ENCODE measurements around the gene CYGB. TPM values are rescaled to one million over a fixed set of nuclear protein-coding genes. Genes with fewer than 3 reads are reported as not detected.

CYGB gene
- total and polyA plus RNA-seq, 4 donors = 0.83 to 7.8 (median 1.4) TPM

DNA sequence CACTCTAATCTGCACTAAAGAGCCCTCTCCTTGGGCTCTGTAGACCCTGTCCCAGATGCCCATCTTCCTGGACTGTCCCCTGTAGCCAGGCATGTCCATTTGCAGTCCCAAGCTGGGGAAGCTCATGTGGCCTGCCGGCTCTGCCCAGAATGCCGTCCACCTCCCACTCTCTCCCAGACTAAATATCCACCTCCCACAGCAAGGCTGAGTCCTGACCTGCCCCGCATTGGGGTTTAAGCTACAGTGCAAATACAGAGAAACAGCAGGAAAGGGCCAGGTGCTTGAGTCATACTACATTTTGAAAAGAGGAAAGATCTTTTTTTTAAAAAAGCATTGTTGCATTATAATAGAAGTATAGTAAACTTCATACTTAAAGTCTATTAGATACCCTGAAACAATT, 45.2 kb upstream of the CYGB start:
- 58% methylated on average over 3 of the region's 3 CpGs for WGBS
- TF ChIP-seq SP1 (IDR thresholded peaks at IDR 0.05) = no peak
- TF ChIP-seq RXRA (IDR thresholded peaks at IDR 0.05) = no peak
- no peak for TF ChIP-seq HNF4A (conservative IDR thresholded peaks at IDR 0.05)
- no peak for TF ChIP-seq YY1 (IDR thresholded peaks at IDR 0.05)
- TF ChIP-seq NR2F2 (IDR thresholded peaks at IDR 0.05) = no peak
- TF ChIP-seq, protein P1, sequence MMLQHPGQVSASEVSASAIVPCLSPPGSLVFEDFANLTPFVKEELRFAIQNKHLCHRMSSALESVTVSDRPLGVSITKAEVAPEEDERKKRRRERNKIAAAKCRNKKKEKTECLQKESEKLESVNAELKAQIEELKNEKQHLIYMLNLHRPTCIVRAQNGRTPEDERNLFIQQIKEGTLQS (IDR thresholded peaks at IDR 0.05) = no peak
- TF ChIP-seq, protein P2, sequence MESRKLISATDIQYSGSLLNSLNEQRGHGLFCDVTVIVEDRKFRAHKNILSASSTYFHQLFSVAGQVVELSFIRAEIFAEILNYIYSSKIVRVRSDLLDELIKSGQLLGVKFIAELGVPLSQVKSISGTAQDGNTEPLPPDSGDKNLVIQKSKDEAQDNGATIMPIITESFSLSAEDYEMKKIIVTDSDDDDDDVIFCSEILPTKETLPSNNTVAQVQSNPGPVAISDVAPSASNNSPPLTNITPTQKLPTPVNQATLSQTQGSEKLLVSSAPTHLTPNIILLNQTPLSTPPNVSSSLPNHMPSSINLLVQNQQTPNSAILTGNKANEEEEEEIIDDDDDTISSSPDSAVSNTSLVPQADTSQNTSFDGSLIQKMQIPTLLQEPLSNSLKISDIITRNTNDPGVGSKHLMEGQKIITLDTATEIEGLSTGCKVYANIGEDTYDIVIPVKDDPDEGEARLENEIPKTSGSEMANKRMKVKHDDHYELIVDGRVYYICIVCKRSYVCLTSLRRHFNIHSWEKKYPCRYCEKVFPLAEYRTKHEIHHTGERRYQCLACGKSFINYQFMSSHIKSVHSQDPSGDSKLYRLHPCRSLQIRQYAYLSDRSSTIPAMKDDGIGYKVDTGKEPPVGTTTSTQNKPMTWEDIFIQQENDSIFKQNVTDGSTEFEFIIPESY (IDR thresholded peaks at IDR 0.05) = no peak
- no peak for TF ChIP-seq TAF1 (conservative IDR thresholded peaks at IDR 0.05)
- no peak for TF ChIP-seq CTCF (IDR thresholded peaks at IDR 0.05; ENCODE audit: low read depth, low read length, missing input control)
- no peak for TF ChIP-seq RAD21 (IDR thresholded peaks at IDR 0.05)
- H3K27ac ChIP-seq (ENCODE audit: low read depth in 1 of 2, low read length in 2 of 2) = no peak overlapping the region
- H3K4me1 ChIP-seq (ENCODE audit: control insufficient read depth in 4 of 4, insufficient read depth in 4 of 4, low read length in 3 of 4) = peaks cover 3 to 15% (median 9%) of the 10 kb centered on the region in 4 donors
- no peaks in the 10 kb centered on the region for H3K27me3 ChIP-seq (ENCODE audit: control insufficient read depth in 4 of 4, insufficient read depth in 4 of 4, low read length in 3 of 4)
- no peaks in the 10 kb centered on the region for H3K36me3 ChIP-seq (ENCODE audit: control insufficient read depth in 4 of 4, insufficient read depth in 3 of 4, low read depth in 1 of 4, low read length in 3 of 4)
- DNase-seq (ENCODE audit: low spot score) = no peak
- no peak overlapping the region for H3K4me3 ChIP-seq (ENCODE audit: low read depth in 1 of 3, low read length in 3 of 3)
- no peak overlapping the region for H3K9ac ChIP-seq (ENCODE audit: low read depth in 1 of 2, low read length in 2 of 2)
- no peaks in the 10 kb centered on the region for H3K9me3 ChIP-seq (ENCODE audit: control insufficient read depth in 4 of 4, low read length in 3 of 4)

- TF ChIP-seq RXRA (IDR thresholded peaks at IDR 0.05) = no peak
- no peak for TF ChIP-seq HNF4A (conservative IDR thresholded peaks at IDR 0.05)
- TF ChIP-seq, protein P1 (IDR thresholded peaks at IDR 0.05) = no peak
- TF ChIP-seq SP1 (IDR thresholded peaks at IDR 0.05) = no peak
- no peak for TF ChIP-seq FOXA2 (IDR thresholded peaks at IDR 0.05)
- TF ChIP-seq YY1 (IDR thresholded peaks at IDR 0.05) = no peak
- TF ChIP-seq FOXA1 (IDR thresholded peaks at IDR 0.05) = no peak
- no peak for TF ChIP-seq EGR1 (IDR thresholded peaks at IDR 0.05; ENCODE audit: low read depth in 2 of 2)
- TF ChIP-seq CTCF (IDR thresholded peaks at IDR 0.05; ENCODE audit: low read depth, low read length, missing input control) = no peak
- TF ChIP-seq, protein P2 (IDR thresholded peaks at IDR 0.05) = no peak
- TF ChIP-seq REST (IDR thresholded peaks at IDR 0.05) = no peak
- TF ChIP-seq GABPA (IDR thresholded peaks at IDR 0.05 in 1 of 2, conservative IDR thresholded peaks at IDR 0.05 in 1 of 2) = no peak
- no peak for DNase-seq (ENCODE audit: low spot score)
- Histone ChIP-seq H3K9ac (ENCODE audit: low read depth in 1 of 2, low read length in 2 of 2) (no peak overlapping the region), H3K4me3 (ENCODE audit: low read depth in 1 of 3, low read length in 3 of 3) (no peak overlapping the region), H3K27ac (ENCODE audit: low read depth in 1 of 2, low read length in 2 of 2) (no peak overlapping the region), H3K36me3 (ENCODE audit: control insufficient read depth in 4 of 4, insufficient read depth in 3 of 4, low read depth in 1 of 4, low read length in 3 of 4) (no peaks in the 10 kb centered on the region), H3K9me3 (ENCODE audit: control insufficient read depth in 4 of 4, low read length in 3 of 4) (no peaks in the 10 kb centered on the region), H3K27me3 (ENCODE audit: control insufficient read depth in 4 of 4, insufficient read depth in 4 of 4, low read length in 3 of 4) (no peaks in the 10 kb centered on the region), H3K4me1 (ENCODE audit: control insufficient read depth in 4 of 4, insufficient read depth in 4 of 4, low read length in 3 of 4) (peaks cover 3 to 14% (median 8%) of the 10 kb centered on the region in 4 donors)
- WGBS = 92% methylated on average over 5 of the region's 5 CpGs
Measured at GRCh38 chr17:76581515-76581914, 44.0 kb upstream of the CYGB start.
